Measurements from ENCODE around the gene SNHG17. TPM values are rescaled to one million over a fixed set of nuclear protein-coding genes. Genes with fewer than 3 reads are reported as not detected.

SNHG17 gene
- total RNA-seq, 1 experiment from 2014 or later, result 105 TPM

DNA sequence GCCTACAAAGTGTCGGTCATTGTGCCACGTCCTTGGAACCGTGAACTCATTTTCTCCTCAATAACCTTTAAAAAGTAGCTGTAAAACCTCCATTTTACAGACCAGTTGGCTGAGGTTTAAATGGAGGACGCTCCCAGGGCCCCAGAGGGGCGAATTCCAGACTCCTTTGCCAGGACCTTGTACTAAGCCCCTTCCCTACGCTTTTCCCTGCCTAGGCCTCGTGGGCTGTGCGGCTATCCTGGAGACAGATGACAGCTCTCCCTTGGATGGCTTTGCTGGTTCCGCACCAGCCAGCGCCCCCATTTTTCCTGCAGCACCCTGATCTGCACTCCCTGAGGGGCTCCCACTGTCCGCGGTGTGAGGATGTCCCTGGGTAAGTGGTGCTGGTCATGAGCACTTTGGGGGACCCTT lies 12.1 kb upstream of the SNHG17 start:
- no peak for DNase-seq (ENCODE audit: low spot score)
- no peak for TF ChIP-seq EZH2 (IDR thresholded peaks at IDR 0.05; ENCODE audit: borderline replicate concordance, low read depth, low read length, poor library complexity, severe bottlenecking)
- TF ChIP-seq, protein P1, sequence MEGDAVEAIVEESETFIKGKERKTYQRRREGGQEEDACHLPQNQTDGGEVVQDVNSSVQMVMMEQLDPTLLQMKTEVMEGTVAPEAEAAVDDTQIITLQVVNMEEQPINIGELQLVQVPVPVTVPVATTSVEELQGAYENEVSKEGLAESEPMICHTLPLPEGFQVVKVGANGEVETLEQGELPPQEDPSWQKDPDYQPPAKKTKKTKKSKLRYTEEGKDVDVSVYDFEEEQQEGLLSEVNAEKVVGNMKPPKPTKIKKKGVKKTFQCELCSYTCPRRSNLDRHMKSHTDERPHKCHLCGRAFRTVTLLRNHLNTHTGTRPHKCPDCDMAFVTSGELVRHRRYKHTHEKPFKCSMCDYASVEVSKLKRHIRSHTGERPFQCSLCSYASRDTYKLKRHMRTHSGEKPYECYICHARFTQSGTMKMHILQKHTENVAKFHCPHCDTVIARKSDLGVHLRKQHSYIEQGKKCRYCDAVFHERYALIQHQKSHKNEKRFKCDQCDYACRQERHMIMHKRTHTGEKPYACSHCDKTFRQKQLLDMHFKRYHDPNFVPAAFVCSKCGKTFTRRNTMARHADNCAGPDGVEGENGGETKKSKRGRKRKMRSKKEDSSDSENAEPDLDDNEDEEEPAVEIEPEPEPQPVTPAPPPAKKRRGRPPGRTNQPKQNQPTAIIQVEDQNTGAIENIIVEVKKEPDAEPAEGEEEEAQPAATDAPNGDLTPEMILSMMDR (conservative IDR thresholded peaks at IDR 0.05; ENCODE audit: low read depth, low read length), result no peak
- Histone ChIP-seq H3K4me3 (ENCODE audit: low read depth, low read length, poor library complexity, severe bottlenecking) (peak overlapping the region; percentile 90), H3K36me3 (ENCODE audit: insufficient read depth, low read length, poor library complexity, severe bottlenecking) (peaks cover 12% of the 10 kb centered on the region), H3K27me3 (replicated peaks; ENCODE audit: insufficient read depth, low read depth, low read length, poor library complexity) (no peaks in the 10 kb centered on the region), H3K27ac (ENCODE audit: low read depth, low read length, poor library complexity, severe bottlenecking) (peak overlapping the region; percentile 95), H3K9me3 (ENCODE audit: low read depth, low read length, poor library complexity, severe bottlenecking) (no peaks in the 10 kb centered on the region), H3K4me1 (ENCODE audit: insufficient read depth, low read length, poor library complexity, severe bottlenecking) (peaks cover 10% of the 10 kb centered on the region)
- ChIA-PET POLR2A (ENCODE audit: low non-redundant PET) (no interaction called here), CTCF (interaction anchor here (0.6 to 1.7 kb wide), 2 partner anchors 12 to 343 kb away, joined by 3 to 9 read pairs; partner anchors contain the start of gene SNHG17)
- intact Hi-C loops (cut with micrococcal nuclease; ENCODE audit: unreplicated experiment), result no loop called here
- BruUV-seq (replicated peaks), result TSS peak; percentile 53

DNA sequence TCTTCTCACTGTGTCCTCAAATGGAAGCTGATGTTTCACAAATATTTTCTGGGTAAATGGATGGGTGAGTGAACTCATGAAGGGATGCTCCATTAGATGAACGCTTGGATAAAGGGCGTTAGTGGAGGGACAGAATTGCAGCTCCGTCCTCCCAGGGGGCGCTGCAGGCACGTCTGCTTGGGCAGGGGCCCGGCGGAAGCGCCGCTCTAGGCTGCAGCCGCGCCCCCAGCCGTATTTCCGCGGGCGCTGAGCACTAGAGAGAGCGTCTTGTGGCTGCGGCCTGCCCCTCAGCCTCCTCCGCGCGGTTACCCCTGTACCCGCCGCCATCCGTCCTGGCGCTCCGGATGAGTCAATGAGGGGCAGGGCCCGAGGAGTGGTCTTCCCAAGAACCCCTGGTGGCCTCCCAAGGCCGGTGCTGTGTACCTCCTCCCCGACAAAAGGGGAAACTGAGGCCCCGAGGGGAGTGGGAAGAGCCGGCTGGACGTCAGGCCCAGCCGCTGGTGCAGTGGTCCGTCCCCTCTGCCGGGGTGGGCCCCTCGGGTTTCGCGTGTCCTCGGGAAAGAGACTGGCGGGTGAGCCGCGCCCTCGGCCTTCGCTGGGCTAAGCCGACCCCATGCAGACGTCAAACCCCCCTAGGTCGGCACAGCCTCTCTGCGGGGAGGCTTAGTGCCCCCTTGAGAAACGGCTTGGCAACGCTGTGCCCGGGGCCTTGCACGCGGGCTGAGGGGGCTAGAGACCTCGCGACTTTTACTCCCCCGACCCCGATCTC lies 11.5 kb upstream of the SNHG17 start:
- DNase-seq (ENCODE audit: low spot score), result peak; percentile 96
- intact Hi-C loops (cut with micrococcal nuclease; ENCODE audit: unreplicated experiment), result loop anchor here (1.0 kb wide), 1 partner anchor 11 kb away; the partner anchor contains the start of gene SNHG17
- H3K27me3 ChIP-seq (replicated peaks; ENCODE audit: insufficient read depth, low read depth, low read length, poor library complexity), result no peaks in the 10 kb centered on the region
- peaks cover 10% of the 10 kb centered on the region for H3K4me1 ChIP-seq (ENCODE audit: insufficient read depth, low read length, poor library complexity, severe bottlenecking)
- H3K36me3 ChIP-seq (ENCODE audit: insufficient read depth, low read length, poor library complexity, severe bottlenecking), result peaks cover 12% of the 10 kb centered on the region
- H3K27ac ChIP-seq (ENCODE audit: low read depth, low read length, poor library complexity, severe bottlenecking), result peak overlapping the region; percentile 95
- peak overlapping the region; percentile 90 for H3K4me3 ChIP-seq (ENCODE audit: low read depth, low read length, poor library complexity, severe bottlenecking)
- BruUV-seq (replicated peaks), result no TSS peak
- ChIA-PET CTCF (interaction anchor here (0.5 to 1.7 kb wide), 7 partner anchors 11 to 32 kb away, joined by 3 to 14 read pairs (median 5); partner anchors contain the start of genes RALGAPB and SNHG17), POLR2A (ENCODE audit: low non-redundant PET) (interaction anchor here (1.0 kb wide), 1 partner anchor 11 kb away, joined by 6 read pairs; the partner anchor contains the start of gene SNHG17)
- TF ChIP-seq, protein P1 (conservative IDR thresholded peaks at IDR 0.05; ENCODE audit: low read depth, low read length), result peak; percentile 96
- TF ChIP-seq EZH2 (IDR thresholded peaks at IDR 0.05; ENCODE audit: borderline replicate concordance, low read depth, low read length, poor library complexity, severe bottlenecking), result no peak
- H3K9me3 ChIP-seq (ENCODE audit: low read depth, low read length, poor library complexity, severe bottlenecking), result no peaks in the 10 kb centered on the region

DNA sequence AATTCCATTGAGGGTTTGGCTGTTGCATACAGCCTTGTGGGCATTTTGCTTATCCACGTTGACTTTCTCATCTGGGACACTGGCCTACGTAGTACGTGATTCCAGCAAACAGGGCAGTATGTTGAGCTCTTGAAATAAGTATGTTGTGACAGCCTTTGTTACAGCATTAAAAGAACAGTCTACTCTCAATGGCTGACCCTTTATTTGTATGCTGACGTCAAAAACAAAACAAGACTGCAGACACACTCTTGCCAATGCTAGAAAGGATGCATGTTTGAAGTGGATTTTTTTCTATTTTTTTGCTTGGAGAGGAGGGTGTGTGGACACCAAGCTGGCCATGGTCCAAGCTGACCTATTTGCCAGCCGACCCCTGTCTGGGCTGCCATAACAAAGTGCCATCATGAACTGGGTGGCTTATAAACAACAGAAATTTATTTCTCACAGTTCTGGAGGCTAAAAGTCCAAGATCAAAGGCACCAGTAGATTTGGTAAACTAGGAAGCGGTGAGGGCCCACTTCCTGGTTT lies 10.8 kb upstream of the SNHG17 start:
- intact Hi-C loops (cut with micrococcal nuclease; ENCODE audit: unreplicated experiment), result loop anchor here (1.0 kb wide), 1 partner anchor 11 kb away; the partner anchor contains the start of gene SNHG17
- POLR2A ChIA-PET (ENCODE audit: low non-redundant PET), result interaction anchor here (1.0 kb wide), 1 partner anchor 11 kb away, joined by 6 read pairs; the partner anchor contains the start of gene SNHG17
- Histone ChIP-seq H3K4me1 (ENCODE audit: insufficient read depth, low read length, poor library complexity, severe bottlenecking) (peaks cover 10% of the 10 kb centered on the region), H3K27me3 (replicated peaks; ENCODE audit: insufficient read depth, low read depth, low read length, poor library complexity) (no peaks in the 10 kb centered on the region), H3K4me3 (ENCODE audit: low read depth, low read length, poor library complexity, severe bottlenecking) (no peak overlapping the region), H3K9me3 (ENCODE audit: low read depth, low read length, poor library complexity, severe bottlenecking) (no peaks in the 10 kb centered on the region), H3K36me3 (ENCODE audit: insufficient read depth, low read length, poor library complexity, severe bottlenecking) (peaks cover 11% of the 10 kb centered on the region), H3K27ac (ENCODE audit: low read depth, low read length, poor library complexity, severe bottlenecking) (no peak overlapping the region)
- CTCF ChIA-PET, result interaction anchor here (0.5 to 1.1 kb wide), 6 partner anchors 11 to 33 kb away, joined by 3 to 14 read pairs (median 4); partner anchors contain the start of genes RALGAPB and SNHG17
- TF ChIP-seq EZH2 (IDR thresholded peaks at IDR 0.05; ENCODE audit: borderline replicate concordance, low read depth, low read length, poor library complexity, severe bottlenecking), result no peak
- TF ChIP-seq, protein P1 (conservative IDR thresholded peaks at IDR 0.05; ENCODE audit: low read depth, low read length), result no peak
- no peak for DNase-seq (ENCODE audit: low spot score)
- BruUV-seq (replicated peaks), result no TSS peak
